GM18868 (cell line): ENCODE results near the gene PDGFRB.

ENCODE experiments used
- ATAC-seq: cut with Tn5 transposase; IDR thresholded peaks from one replicate; pipeline ENCODE4 v1.9.1; 2021; ENCODE audit warnings: mild to moderate bottlenecking, moderate library complexity; ENCODE audit not compliant: unreplicated experiment

PDGFRB gene

DNA sequence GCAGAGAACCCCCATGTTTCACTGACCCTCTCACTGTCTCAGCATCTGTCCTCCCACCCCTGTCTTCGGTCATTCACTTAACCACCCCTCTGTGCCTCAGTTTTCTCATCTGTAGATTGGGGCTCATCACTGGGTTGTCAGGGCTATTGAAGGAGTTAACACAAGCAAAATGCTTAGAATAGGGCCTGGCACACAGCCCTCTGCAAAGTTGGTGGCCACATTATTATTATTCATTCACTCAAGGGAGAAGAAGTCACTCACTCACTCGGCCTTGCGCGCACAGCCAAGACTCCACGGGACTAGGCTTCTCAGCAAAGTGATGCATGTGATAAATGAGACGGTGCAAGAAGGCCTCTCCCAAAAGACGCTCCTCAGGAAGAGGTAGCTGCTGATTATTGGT lies 8.0 kb downstream of the PDGFRB start:
- no peak for ATAC-seq

DNA sequence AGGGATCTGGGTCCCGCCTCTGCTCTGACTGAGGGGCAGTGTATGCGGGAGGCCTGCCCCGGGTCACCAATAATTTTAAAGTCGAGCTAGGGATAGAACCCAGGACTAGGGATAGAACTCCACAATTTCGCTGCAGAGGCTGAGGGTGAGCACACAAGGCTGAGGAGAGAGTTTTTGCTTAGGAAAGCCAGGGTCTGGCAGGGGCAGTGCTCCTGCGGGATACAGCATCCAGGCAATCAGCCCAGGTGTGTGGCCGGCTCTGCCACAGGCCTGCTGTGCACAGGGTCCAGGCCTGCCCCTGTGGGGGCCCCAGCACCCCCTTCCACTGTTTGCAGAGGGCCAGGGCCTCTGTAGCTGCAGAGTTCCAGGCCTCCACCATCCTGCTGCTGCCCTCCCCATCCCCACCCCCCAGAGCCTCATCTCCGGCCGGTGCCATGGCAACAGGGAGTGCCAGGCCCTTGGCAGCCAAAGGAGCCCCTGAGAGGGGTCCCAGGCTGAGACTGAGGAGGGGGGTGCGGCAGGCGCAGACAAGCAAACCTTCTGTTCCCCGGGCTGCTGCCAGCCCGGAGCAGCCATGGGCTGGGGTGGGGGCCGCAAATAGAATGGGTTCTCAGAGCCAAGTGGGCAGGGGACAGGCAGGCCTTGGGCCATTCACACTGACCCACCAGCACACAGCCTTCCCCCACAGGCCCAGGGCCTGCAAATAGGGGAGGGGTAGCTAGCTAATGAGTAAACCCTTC lies 8.6 kb downstream of the PDGFRB start:
- ATAC-seq = no peak

DNA sequence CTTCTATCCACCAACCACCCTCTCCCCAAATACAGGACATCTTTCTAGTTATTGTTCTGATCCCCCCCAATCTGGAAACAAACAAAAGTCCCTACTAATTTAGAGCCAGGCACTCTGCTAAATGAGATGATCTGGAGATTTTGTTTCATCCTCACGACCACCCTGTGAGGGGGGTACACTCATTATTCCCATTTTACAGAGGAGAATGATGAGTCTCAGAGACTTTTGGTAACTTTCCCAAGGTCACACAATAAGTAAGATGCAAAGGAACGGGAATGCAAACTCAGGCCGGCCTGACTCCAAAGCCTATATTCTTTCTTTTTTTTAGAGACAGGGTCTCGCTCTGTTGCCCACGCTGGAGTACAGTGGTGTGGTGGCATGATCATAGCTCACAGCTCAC lies 9.4 kb downstream of the PDGFRB start:
- ATAC-seq = no peak

DNA sequence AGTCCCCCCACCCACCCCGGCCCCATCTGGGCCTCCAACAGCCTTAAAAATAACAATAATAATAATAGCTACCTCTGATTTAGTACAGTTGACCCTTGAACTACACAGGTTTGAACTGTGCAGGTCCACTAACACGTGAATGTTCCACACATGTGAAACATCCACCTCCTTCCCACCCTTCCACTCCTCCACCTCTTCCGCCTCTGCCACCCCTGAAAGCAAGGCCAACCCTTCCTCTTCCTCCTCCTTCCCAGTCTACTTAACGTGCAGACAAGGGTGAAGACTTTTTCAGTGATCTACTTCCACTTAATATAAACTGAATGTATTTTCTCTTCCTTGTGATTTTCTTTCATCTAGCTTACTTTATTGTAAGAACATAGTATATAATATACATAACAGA lies 10.8 kb downstream of the PDGFRB start:
- no peak for ATAC-seq

DNA sequence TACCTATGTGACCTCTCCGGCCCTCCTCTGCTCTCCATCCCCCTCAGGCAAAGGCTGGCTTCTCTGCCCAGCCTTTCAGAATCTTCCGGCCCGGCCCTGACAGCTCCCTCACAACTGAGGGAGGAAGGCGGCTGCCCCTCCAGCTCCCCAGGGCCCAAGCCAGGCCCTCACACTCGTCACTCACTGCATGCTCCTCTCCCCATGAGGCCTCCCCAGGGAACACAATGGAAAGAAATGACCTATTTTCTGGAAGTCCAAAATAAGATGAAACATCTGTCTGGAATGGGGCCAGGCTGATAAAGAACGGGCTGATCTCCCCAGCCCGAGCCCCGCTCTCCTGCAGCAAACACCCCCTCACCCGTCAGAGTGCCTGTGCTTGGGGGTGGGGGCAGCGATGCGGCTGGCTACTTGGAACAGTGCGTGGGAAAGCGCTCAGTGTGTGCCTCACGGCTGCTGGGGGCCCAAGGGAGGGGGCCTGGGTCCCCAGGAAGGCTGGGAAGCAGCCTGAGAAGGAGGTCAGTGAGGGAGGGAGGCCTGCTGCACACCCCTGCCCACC lies 11.3 kb downstream of the PDGFRB start:
- no peak for ATAC-seq

DNA sequence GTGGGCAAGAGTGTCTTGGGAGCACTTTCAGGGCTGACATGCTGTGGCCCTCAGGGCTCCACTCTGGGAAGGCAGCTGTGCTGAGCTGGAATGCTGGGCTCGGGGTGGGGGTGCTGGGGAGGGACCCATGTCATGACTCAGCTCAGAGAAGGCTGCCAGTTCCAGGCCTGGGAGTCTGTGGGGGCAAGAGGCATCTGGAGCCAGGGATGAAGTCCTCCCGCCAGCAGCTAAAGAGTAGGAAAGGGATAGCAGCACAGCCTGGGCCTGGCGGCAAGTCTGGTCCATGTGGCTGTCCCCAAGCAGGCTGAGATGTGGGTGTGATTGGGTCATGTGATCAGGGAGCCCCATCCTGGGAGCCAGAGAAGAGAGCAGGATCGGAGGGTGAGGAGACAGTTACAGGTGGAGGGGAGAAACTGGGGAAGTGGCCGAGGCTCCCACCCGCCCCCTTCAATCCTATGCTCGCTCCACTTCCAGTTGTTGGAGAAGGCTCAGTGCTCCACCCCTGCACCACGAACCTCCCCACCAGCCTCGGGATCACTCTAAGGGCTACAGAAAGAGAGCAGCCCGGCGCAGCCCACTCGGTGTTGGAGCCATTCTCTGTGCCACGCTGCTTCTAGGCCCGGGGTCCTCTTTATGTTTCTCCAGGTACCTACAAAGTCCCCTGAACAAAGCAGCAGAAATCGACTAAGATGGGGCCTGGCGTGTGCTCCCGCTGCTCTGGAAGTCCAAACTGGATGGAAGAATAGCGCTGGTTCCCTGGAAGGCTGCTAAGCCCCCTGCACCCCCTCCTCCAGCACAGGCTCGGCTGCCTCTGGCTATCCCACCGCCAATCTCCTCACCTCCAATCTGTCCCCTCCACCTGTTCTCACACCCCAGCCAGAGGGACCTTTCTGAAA lies 12.0 kb downstream of the PDGFRB start:
- no peak for ATAC-seq

DNA sequence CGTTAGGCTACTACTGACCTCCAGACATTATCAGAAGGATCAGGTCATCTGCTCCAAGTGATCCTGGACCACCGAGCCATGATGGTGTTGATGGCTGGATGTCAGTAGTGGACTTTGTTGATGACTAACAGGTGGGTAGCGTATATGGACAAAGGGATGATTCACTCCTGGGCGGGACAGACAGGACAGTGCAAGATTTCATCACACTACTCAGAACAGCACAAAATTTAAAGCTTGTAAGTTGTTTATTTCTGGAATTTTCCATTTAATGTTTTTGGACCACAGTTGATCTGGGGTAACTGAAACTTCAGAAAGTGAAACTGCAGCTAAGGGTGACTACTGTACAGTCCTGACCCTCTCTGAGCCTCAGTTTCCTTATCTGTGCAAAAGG lies 12.7 kb downstream of the PDGFRB start:
- ATAC-seq = no peak

DNA sequence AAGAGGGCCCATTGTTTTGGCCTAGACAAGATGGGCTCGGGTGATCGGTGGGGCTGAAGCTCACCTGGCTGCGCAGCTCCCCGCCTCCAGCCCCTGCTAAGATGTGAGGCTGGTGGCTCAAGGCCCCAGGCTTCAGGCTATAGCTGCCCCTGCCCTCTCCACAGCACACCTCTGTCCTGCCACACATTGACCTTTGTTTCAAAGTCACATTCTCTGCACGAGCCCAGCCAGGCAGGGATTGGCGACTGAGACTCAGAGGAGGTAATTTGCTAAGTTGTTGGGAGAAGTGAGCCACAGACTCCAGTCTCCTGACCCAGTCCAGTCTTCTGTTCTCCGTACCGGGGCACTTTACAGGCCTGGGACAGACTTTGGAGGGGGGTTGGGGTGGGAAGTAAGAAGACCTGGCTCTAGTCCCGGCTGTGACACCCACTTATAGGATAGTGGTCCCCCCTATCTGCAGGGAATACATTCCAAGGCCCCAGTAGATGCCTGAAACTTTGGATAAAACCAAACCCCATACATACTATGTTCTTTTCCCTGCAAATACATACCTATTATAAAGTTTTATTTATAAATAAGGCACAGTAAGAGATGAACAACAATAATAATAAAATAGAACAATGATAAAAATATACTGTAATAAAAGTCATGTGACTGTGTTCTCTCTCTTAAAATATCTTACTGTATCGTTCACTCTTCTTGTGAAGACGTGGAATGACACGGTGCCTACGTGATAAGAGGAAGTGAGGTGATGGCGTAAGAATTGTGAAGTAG lies 13.3 kb downstream of the PDGFRB start:
- no peak for ATAC-seq

DNA sequence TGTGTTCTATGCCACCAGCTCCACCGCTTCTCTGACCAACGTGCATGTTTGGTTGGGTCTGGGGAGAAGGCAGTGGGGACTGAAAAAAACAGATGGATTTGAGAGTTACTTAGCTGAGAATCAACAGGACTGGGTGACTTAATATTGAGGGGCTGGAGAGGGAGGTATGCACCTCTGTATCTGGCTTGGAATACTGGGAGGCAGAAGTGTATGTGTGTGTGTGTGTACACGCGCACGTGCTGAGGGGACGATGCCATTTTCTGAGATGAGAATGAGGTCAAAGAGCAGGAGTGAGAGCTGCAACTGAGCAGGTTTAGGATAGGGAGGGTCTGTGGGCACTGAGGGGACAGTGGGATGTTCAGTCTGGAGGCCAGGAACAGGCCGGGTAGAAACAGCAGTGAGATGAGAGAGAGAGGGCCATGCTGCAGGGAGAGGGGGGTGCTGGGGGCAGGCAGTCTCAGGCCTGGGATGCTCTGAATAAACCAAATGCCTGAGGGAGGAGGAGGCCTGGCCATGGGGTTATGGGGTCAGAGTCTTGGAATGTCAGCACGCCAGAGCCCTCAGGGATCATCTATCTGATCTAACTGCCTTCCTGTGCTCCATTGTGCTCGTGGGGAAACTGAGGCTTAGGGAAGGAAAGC lies 14.0 kb downstream of the PDGFRB start:
- no peak for ATAC-seq

DNA sequence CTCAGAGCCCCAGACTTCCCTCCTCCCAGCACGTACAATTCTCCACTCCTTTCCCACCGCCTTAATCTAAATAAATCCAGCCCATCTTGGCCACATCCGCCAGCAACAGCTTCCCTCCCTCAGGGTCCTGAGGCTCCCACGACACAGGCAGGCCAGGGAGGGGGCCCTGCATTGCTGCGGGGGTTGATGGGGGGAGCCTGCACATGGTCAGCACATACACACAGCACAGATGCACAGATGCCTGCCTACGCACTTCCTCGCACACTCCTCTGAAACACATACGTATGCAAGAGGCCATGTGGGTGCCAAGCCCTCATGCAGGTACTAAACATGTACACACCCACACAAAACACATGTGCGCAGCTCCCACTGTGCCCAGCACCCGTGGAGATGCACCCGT lies 14.8 kb downstream of the PDGFRB start:
- no peak for ATAC-seq

DNA sequence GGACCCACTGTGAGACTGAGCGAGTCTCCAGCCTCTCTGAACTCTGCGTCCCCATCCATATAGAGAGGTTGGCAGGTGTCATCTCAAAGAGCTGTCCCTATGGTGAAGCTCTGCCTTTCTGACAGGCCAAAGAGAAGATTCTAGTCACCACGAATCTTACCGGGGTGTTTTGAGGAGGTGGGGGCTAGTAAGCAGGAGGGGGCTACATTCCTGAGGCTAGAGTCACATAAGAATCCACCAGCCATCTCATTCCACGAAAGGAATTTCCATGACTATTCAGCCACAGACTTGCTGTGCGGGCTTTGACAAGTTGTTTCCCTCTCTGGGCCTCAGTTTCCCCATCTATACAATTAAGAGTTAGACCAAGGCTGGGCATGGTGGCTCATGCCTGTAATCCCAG lies 16.3 kb downstream of the PDGFRB start:
- no peak for ATAC-seq

DNA sequence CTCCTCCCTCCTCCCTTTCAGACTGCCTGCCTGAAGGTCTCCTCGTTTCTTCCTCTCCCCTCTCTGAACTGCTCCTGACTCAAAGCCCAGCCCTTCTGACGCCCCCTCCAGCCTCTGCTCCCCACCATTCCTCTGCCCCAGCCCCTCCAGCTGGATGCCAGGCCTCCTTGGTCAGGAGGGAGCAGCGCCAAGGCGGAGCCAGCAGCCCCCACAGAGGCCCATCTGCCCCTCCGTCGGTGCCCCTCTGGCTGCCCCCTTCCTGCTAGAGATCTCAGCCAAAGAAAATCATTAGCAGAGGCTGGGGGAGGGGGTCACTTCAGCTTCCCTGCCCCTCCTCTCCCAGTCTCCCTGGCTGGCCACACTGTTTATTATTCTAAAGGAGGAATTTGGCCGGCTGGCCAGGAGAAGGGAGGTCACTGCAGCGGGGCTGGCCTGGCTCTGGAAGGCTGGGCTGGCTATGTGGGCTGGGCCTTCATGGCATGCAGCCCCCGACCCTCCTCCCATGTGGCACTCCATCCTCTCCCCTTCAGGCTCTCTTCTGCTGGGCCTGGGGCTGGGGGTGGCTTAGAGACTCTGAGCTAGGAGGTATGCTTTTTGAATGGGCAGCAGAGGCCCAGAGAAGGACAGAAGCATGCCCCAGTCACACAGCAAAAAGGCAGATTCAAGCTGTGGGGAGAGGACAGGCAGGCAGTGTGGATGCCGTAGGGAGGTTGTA lies 16.9 kb downstream of the PDGFRB start:
- ATAC-seq = no peak

DNA sequence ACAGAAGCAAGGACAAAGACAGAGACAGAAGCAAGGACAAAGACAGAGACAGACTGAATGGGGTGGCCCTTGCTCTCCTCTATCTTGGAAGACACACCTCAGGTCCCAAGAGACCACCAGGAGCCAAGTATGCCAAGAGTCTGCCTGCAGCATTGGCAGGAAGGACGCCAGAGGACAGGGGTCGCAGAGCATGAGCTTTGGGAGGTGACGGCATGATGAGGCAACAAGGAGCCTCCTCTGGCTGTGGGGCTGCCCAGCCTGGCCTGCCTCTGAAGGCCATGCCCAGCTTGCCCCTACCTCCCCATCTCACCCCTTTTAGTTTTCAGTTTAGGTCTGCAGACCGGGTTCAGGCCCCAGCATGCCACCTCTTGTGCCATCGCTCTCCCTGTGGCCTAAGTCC lies 17.6 kb downstream of the PDGFRB start:
- ATAC-seq = no peak

DNA sequence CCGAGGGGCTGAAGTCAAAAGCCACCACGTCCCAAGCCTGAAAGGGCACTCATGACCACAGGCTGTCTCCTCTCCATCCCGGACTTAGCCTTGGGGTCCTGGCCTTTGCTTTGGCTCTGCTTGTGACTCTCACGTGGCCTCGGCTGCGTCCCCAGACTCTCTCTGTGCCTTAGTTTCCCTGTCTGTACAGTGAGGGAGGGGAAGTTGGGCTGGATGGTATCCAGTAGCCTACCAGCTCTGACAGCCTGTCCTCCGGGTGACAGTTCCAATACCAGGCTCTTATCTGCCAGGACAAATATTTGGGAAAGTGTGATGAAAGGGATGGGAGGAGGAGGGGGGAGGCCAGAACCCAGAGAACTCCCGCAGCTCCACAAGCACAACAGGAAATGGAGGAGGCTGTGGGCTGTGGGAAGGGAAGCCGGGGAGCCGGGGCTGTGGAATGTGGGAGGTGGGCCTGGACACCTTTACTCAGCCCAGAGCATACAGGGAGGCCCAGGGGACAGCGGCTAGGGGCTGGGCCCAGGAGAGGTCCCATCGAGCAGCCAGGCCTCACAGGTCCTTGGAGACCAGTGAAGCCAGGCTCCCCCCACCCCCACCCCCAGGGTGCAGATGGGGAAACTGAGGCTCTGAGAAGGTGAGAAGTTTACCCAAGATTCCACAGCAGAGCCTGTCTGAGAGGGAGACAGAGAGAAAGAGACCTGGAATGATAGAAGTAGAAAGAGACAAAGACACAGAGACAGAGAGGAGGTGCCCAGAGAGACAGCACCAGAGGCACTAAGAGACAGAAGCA lies 18.3 kb downstream of the PDGFRB start:
- ATAC-seq = no peak

DNA sequence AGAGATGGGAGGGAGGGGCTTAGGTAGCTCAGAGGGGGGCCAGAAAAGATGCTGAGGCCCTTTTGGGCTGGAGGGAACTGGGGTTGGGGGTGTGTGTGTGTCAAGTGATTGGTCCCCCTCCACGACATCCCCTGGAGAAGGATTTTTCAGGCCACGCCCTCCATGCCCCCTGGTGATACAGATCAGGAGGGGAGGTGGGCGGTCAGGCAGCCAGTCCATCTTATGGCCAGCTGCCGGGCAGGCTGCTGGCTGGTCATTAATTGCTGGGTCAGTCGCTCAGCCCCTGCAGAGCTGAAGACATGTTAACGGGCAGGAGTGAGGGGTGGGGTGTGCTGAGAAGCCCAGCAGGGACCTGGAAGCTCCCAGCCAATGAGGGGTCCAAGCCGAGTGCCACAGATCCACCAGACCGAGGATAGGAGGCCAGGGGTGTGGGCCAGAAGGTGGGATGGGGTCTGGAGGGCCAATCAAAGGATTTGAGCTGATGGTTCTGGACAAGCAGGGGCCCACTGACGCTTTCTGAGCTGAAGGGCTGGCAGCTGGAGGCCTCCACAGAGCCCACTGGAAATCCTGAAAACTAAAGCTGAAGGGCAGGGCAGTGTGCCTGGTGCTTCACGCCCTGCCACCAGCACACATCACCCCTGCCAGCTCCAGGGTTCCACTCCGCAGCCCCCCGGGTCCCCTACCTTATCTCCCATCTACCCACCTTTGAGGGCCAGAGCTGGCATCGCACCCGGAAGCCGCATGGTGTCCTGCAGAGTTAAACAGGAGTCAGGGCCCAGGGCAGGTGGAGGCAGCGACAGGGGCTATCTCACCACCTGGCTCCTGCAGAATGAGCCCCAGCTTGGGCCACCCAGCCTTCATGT lies 19.1 kb downstream of the PDGFRB start:
- ATAC-seq = no peak

DNA sequence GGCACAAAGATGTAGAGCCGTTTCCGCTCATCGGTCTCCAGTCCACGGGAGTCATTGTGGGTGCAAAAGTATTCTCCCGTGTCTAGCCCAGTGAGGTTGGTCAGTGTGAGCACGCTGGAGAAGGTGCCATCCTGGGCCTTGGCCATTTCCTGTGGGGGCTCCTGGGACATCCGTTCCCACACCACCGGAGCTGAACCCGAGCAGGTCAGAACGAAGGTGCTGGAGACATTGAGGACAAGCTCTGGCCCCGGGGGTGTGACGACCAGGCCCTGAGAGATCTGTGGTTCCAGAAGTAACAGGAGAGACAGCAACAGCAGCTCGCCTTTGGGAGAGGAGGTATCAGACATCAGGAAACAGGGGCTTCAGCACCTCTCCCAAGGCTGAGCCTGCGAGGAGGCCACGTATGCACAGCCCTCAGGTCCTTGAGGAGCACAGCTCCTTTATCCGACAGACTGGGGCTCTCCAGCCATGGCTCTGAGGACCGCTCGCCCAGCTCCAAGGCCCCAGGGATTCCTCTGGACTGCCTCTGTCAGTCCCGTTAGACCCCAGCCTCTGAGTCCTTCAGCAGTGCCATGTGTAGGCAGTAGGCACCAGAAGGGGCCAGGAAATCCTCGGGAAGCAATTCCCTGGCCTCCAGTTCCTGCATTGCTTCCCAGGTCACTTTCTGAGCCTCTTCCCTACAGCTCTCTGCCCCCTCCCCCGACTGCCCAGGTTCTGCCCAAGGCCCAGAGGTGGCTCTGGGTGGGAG lies 19.9 kb downstream of the PDGFRB start:
- ATAC-seq = no peak

DNA sequence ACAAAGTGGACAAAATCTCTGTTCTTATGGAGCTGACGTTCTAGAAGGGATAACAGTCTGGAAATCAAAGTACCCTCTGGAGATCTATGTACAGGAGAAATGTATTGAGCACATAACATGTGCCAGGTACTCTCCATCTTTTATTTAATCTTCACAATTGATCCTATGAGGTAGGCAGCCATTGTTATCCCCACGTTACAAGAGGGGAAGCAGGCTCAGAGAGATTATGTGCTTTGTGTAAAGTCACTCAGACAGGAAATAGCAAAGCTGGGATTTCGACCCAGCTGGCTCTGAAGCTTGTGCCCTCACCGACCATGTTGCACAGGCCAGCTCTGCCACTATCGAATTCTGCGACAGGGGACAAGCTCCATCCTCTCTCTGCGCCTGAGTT lies 21.5 kb downstream of the PDGFRB start:
- ATAC-seq = no peak
